Limb (tissue), 2 donors: Measurements from ENCODE around the gene SRR.
"Not testable (repeated sequence)": the region's sequence is repeated elsewhere in the genome, so short reads cannot be mapped to it uniquely, and the experiment has no call there.

Experiments used
- DNase-seq, 2 donors: peaks; one replicate each; pipeline ENCODE4 v3.0.0-alpha.2; 2016; ENCODE audit errors: extremely low spot score in 2 of 2

Gene SRR, protein sequence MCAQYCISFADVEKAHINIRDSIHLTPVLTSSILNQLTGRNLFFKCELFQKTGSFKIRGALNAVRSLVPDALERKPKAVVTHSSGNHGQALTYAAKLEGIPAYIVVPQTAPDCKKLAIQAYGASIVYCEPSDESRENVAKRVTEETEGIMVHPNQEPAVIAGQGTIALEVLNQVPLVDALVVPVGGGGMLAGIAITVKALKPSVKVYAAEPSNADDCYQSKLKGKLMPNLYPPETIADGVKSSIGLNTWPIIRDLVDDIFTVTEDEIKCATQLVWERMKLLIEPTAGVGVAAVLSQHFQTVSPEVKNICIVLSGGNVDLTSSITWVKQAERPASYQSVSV

DNA sequence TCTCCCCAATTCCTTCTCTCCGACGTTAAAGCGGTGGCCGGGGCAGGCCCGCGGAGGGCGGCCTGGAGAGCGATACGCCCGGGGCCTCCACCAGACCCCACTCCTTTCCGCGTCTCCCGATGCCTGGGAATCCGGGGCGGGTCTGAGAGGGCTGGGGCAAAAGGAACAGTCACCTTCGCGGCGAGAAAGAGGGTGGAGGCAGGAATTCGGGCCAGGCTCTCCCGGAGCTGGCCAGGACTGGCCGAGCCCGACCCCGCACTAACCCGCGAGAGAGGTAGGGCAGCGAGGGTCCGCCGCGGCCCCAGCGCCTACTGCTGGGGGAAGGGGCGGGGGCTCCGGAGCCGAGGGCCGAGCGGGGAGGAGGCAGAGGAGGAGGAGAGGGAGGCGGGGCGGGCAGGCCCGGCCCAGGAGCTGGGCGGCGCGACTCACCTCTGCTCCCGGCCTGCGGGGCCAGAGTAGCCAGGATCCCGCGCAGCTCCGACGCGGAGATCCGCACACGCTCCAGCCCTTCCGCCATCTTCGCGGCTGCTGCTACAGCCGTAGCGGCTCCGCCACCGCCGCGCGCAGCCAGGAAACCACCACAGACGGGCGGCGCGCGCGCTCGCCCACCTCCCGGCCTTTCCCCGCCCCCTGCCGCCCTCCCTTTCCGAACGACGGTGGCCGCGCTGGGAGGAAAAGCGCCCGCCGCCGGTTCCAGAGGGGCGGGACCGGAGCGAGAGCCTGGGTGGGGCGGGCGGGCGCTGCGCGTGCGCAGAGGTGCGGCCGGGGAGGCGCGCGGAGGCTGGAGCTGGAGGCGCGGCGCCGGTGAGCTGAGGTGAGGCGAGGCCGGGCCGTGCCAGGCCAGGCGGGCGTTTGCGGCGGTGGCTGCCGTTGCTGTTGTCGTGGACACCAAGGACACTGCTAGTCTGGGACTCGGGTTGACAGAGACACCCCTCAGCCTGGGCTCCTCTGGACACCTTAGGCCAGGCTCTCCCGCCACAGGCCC is at the start of gene SRR, which contains the start of gene SMG6:
Gene SRR, plus strand, starts transcription at position 747 of the 985 bp plus-strand sequence. CDS start 11,611 bp downstream, outside the sequence.
Gene SMG6, minus strand, starts transcription at position 582 of the 985 bp plus-strand sequence. Its CDS starts 65 bp downstream, at position 517.
- DNase-seq = peak; percentile 92 to 98

DNA sequence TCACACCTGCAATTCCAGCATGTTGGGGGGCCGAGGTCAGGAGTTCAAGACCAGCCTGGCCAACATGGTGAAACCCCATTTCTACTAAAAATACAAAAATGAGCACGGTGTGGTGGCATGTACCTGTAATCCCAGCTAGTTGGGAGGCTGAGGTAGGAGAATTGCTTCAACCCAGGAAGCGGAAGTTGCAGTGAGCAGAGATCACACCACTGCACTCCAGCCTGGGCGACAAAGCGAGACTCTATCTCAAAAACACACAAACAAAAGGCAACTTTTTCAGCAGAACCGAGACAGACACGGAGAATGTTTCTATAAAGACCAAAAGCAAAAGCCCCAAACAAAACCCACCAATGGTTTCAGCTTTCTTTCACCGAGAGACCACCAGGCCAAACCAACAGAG is 44.9 kb upstream of the SRR start:
- not testable (repeated sequence) for DNase-seq

DNA sequence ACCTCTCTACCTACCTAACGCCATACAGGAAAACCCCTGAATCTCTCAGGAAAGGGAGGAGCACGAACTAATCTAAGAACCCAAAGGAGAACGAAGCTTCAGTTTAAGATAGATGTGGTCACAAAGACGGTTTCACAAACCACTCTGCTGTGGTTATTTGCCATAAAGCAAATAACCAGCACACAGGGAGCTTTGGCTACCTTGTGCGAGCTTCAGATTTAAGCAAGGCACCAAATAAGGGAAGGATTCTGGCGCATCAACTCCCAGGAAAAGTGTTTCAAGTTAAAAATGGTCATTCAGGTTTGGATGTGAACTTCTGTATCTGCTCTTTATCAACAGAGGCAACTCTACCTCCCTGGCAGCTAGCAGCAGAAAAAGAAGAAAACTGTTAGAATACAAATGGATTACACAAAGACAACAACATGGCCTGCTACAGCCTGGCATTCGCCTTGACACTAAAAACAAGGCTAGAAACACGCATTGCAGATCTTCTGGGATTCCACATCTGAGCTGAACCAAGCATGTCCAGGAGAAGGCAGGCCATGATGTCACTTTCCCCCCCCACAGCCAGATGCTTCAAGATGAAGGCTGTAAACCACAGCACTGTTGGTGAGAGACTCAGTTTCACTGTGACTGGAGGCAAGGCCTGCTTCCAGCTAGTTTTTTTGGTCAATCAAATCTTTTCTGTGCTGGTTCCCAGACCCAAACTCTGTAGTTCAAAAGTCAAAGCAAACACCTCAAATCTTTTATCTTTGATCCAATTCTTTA is 43.8 kb upstream of the SRR start:
- DNase-seq = no peak

DNA sequence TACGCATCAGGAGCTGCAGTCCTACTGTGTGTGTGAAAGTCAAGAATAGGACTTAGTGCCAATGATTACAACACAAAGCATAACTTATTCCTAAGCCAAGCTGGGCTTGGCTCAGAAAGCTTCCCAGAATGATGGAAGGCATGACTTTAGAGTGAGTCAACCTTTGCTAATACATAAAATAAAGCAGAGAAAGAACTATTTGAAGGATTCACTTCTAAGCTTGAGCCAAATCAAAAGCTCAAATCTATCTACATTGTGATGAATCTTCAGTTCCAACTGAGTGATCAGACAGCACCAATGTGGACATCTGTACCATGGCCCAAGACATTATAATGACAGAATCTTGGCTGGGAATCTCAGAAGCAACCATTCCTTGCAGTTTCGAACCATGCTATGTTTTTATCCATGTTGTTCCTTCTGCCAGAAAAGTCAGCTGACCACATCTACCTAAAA is 41.6 kb upstream of the SRR start:
- no peak for DNase-seq

DNA sequence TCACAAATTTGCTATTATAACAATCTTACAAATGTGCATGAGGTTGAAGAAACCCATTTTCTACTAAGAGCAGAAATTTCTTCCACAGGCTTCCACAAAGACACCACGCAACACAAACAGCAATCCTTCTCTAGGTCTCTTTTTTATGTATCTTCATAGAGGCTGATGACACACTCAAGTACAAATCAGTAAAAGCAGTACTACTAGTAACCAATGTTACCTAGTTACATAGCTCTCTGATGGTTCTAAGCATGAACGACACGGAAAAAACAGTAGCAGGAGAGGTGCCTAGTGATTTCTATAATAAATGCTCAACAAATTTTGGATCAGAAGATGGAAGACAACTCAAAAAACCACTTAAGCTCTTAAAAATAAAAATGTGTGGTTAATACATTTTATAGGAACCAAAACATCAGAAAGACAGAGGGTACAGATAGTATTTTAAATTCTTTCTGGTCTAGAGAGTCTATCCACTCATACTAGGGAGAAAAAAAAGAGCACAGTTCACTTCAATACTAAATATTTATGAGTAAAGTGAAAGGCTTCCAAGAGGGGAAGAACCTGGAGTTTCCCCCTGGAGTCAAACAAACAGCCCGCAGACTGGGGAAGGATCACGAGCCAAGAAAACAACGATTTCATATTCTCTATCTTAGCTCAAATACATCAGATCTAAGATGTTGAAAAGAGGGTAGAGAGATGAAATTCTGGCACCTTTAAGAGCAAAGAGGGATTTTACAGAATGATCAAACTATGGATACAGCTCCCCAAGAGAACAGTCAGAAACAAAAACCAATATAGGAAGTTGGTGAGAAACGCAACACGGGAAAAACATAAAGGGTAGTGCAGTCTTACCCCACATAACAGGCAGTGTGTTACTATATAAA is 40.3 kb upstream of the SRR start:
- peak in 1 of 2 donors; percentile 25 for DNase-seq

DNA sequence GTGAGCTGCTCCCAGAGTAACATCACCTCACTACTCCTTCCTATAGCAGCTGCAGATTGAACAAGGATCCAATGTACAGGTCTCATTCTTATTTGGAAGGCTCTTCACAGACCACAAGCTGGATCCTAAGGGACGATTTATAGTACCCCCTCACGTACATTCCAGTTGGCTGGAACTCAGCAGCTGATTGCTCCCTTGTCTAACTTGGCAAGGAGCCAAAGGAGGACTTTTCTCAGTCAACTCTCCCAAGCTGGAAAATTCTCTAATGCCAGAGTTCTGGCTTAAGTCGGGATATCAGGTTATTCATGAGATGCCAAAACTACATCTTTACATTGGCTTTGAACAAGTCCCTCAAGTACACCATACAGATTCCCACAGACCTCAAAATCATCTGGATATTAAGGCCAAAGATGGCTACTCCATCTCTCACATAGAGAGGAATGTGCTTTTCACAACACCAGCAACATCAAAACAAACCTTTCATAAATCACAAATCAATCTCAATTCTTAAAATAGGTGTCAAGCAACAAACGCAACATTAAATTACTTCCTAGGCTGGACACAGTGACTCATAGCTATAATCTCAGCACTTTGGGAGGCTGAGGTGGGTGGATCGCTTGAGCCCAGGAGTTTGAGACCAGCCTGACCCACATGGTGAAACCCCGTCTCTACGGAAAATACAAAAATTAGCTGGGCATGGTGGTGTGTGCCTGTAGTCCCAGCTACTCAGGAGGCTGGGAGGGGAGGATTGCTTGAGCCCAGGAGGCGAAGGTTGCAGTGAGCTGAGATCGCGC is 39.5 kb upstream of the SRR start:
- DNase-seq = peak; percentile 56 to 78

DNA sequence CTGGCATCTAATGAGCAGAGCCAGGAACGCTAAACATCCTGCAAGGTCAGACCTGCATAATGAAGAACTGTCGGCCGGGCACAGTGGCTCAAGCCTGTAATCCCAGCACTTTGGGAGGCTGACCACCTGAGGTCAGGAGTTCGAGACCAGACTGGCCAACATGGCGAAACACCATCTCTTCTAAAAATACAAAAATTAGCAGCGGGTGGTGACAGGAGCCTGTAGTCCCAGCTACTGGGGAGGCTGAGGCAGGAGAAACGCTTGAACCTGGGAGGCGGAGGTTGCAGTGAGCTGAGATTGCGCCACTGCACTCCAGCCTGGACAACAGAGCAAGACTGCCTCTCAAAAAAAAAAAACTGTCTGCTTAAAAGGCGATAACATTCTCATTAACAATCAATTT is 38.6 kb upstream of the SRR start:
- not testable (repeated sequence) for DNase-seq

DNA sequence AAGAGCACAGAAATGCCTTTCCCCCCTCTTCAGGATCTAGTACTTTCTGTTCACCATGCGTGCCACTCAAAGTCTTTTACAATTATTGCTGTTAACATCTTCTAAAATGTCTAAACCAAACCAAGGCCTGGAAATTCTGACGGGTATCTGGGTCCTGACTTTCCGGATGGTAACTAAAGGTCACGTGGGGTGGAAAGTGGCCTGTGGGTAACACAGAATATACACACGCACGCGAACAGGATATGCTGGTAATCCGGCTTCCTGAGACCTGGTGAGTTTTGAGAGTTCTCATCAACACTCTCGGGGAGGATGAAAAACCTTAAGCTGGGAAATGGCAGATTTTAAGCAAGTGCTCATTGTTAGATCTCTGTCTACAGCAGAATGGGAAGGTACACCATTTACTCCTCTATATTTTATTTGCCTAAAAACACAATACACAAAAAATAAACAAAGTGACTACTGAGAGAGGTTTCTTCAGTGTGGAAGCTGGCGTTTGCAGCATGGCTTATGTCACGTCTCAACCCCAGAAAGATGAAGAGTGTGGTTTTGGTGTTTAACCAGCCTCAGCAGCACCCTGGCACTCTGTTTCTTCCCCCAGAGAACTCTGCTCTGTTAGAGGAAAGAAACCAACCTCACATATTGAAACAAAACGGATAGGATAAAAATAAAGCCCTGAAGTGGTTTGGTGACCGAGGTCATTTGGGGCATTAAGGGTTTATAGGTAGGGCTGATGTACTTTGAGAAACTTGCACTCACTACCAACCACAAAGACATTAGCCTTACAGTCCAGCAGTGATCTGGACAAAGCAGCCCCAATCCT is 37.5 kb upstream of the SRR start:
- no peak for DNase-seq

DNA sequence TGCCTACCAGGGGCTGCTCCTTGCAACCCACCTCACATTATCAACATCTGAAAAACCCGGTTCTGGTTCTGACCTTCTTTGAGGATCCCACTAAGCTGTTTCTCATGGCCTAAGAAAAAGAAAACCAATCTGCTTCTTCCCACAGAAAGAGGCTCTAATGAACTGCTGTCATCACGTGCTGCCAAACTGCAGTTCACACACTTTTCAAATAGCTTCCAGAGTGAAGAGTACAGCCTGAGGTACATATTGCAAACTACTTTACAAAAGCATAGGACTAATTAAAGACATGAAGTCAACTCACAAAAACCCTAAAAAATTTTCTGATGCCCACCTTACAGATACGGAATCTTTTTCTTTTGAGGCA is 36.9 kb upstream of the SRR start:
- no peak for DNase-seq

DNA sequence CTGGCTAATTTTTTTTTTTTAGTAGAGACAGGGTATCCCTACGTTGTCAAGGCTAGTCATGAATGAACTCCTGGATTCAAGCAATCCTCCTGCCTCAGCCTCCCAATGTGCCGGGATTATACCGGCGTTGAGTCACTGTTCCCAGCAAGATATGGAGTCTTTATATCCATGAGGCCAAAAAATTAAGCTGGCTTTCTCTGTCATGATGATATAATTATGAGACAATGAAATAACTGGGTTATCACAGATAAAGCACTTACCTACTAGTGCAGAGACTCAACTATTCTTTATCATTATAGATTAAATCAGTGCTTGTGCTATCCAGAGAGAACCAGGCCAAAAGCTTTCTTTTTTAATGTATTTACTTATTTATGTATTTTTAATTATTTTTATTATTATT is 36.4 kb upstream of the SRR start:
- DNase-seq = no peak

DNA sequence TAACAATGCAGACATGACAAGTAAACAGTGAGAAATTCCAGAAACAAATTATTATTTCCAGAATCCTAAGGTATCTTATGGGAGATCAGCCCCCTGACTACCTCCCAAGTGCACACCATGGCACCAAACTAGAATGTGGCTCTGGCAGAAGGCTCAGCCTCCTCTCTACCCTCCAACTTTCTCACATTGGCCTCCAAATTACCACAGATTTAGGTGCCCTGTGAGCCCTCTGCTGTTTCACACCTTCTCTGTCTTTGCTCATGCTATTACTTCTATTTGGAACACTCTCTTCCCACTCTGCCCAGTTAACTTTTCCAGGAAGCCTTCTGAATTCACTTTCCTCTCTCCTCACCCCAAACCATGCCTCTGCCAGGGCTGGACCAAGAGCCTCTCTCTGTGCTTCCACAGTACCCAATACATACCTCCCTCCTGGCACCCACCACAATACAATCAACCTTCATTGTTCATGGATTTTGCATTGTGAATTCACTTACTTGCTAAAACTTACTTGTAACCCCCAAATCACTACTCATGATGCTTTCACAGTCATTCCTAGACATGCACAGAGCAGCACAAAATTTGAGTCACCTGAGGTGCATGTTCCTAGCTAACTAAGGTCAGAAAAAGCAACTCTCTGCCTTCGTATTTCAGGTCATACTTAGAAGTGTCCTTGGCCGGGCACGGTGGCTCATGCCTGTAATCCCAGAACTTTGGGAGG is 31.6 kb upstream of the SRR start:
- no peak for DNase-seq

DNA sequence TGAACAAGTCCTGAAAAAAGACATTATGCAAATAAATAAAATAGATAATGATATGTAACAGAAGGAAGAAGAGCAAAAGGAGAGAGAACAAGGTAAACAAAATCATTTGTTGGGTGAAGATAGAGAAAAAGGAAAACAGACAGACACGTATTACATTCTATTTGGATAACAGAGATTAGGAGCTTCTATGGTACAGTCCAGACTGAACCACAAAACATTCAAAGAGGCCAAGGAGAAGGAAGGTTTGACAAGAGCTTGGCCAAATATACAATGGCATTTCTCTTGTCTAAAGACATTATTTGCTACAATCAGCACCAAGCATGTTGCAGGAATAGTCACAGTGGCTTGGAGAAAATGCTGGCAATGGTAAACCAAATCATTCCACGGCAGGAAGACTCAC is 29.3 kb upstream of the SRR start:
- DNase-seq = no peak

DNA sequence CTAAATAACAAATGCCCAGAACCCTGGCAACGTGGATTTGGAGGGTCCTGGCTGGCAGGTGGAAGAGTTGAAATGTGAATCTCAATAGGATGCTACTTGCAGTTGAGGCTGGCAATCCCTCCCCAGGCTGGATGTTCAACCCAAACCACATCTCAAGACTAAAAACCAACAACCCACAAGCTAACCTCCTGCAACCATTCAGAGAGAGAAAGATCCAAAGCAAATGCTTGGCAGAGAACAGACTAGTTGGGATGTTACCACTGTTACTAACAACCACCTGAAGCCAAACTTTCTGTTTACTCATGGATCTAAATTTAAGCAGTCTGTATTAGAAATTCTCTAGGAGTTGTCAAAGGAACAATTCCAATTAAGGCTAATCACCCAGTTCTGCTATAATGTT is 28.0 kb upstream of the SRR start:
- DNase-seq = no peak

DNA sequence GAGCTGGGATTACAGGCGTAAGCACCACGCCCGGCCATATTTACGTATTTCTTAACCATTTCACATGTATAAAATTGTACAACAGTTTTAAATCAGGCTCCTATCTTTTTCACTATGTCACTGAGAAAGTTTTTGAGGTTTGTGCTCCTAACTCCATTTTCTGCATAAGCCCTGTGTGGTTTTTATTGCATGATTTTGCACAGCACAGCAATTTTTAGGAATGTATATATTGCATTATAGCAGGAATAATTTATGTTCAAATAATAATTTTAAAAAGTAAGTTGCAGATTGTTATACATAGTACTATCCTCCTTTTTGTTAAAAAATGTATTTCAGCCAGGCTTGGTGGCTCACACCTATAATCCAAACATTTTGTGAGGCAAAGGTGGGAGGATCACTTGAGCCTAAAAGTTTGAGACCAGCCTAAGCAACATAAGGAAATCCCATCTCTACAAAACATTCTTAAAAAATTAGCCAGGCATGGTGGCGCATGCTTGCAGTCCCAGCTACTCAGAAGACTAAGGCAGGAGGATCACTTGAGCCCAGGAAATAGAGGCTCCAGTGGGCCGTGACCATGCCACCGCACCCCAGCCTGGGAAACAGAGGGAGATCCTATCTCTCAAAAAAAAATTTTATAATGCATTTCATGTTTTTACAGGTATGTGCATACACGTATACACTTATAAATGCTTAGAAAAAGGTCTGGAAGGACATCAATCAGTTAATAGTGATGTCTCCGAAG is 26.1 kb upstream of the SRR start:
- DNase-seq = no peak

DNA sequence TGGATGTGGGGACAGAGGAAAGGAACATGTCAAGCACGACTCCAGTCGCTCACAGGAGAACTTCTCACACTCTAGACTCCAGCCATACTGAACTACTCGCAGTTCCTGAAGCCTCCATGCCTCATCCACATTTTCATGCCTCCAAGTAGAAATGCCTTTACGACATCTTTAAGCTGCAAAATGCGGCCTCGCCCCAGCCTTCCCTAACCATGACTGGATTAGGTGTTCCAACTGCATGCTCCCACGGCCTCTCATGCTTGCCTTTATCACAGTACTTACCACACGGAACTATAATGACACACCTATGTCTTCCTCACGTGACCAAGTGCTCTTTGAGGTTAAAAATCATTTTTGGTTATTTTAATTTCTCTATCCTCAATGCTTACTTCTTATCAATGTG is 24.0 kb upstream of the SRR start:
- no peak for DNase-seq

DNA sequence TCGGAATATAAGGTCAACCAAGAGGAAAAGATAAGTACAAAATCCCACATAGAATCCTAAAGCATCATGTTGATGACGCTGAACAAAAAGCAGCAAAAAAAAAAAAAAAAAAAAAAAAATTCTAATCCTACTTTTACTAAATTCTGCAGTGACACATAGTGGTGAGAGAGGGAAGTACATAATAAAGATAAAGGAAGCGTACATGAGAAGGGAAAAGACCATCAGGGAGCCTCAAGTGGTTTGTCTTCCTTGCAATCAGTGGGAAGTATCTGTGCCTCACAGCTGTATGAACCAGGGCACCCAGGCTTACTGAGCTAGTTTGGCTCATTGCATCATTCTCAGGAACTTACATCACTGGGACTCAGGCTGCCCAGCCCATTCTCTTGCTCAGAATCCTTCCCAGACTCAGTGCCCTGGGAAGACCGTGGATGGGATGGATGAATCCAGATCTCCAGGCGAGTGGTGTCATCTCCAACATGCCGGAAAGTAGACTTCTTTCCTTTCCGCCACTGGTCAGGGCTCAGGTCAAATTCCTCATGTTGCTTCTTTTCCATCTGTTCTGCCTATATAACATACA is 21.4 kb upstream of the SRR start:
- peak in 1 of 2 donors; percentile 74 for DNase-seq

DNA sequence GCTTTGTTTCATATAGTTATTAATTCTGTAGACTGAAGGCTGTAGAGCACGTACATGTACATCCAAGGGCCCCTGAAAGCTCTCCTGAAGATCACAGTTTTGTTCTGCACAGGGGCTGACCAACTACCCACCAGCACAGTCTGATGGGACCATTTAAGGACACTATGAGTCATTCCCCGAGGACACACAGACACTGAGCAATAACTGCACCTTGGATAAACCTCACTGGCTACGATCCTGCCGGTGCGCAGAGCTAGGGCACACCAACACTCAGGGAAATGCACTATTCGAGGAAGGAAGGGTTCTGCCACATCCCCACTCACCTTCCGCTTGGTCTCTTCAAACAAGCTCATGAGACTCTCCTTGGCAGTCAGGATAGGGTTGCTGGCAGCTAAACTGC is 20.4 kb upstream of the SRR start:
- DNase-seq = no peak
